GM18870 (cell line): ENCODE data around the gene MAPK11.

Experiments used
- ATAC-seq: cut with Tn5 transposase; IDR thresholded peaks from one replicate; pipeline ENCODE4 v1.9.1; 2021; ENCODE audit warnings: moderate library complexity; ENCODE audit not compliant: unreplicated experiment

Gene MAPK11

GRCh38 chr22:50250555-50251476 is 19.4 kb downstream of the MAPK11 start, which contains the start of gene HDAC10:
TSS of gene HDAC10 (minus strand) at chr22:50251265. CDS start at chr22:50251032, 233 bp downstream.
- no peak for ATAC-seq

- ATAC-seq = no peak
Observed at GRCh38 chr22:50250249-50250554, 20.0 kb downstream of the MAPK11 start.

GRCh38 chr22:50249341-50250248 is 20.6 kb downstream of the MAPK11 start:
- ATAC-seq = no peak

- no peak for ATAC-seq
Observed at GRCh38 chr22:50248196-50249081, 21.7 kb downstream of the MAPK11 start.

- no peak for ATAC-seq
Observed at GRCh38 chr22:50247748-50248147, 22.4 kb downstream of the MAPK11 start.

- ATAC-seq = no peak
Observed at GRCh38 chr22:50246242-50247175, 23.7 kb downstream of the MAPK11 start.

- ATAC-seq = no peak
Observed at GRCh38 chr22:50245214-50246072, 24.7 kb downstream of the MAPK11 start.

GRCh38 chr22:50244420-50245213 is 25.6 kb downstream of the MAPK11 start, which contains the start of gene TUBGCP6:
TSS of gene TUBGCP6 (minus strand) at chr22:50245023. CDS start at chr22:50244459, 564 bp downstream.
- ATAC-seq = no peak

- no peak for ATAC-seq
Observed at GRCh38 chr22:50243685-50244419, 26.3 kb downstream of the MAPK11 start.

GRCh38 chr22:50242406-50242949 is 27.7 kb downstream of the MAPK11 start:
- ATAC-seq = no peak

- no peak for ATAC-seq
Observed at GRCh38 chr22:50238755-50239154, 31.4 kb downstream of the MAPK11 start.

GRCh38 chr22:50236731-50237409 is 33.3 kb downstream of the MAPK11 start:
- no peak for ATAC-seq

GRCh38 chr22:50233223-50233622 is 37.0 kb downstream of the MAPK11 start:
- no peak for ATAC-seq

- no peak for ATAC-seq
Observed at GRCh38 chr22:50232481-50233151, 37.6 kb downstream of the MAPK11 start.

GRCh38 chr22:50229370-50229769 is 40.8 kb downstream of the MAPK11 start:
- ATAC-seq = no peak

- ATAC-seq = no peak
Observed at GRCh38 chr22:50228366-50228765, 41.8 kb downstream of the MAPK11 start.
